NCI-H1417 treated with DMSO at 0.1 percent for 48 hours (cell line): Measurements from ENCODE around the gene CENPVL1.
"Not testable (repeated sequence)": the region's sequence is repeated elsewhere in the genome, so short reads cannot be mapped to it uniquely, and the experiment has no call there.

Experiments used
- DNase-seq: peaks from one replicate; lab custom pipeline; 2025; lab: John Stamatoyannopoulos, UW

The CENPVL1 gene

DNA sequence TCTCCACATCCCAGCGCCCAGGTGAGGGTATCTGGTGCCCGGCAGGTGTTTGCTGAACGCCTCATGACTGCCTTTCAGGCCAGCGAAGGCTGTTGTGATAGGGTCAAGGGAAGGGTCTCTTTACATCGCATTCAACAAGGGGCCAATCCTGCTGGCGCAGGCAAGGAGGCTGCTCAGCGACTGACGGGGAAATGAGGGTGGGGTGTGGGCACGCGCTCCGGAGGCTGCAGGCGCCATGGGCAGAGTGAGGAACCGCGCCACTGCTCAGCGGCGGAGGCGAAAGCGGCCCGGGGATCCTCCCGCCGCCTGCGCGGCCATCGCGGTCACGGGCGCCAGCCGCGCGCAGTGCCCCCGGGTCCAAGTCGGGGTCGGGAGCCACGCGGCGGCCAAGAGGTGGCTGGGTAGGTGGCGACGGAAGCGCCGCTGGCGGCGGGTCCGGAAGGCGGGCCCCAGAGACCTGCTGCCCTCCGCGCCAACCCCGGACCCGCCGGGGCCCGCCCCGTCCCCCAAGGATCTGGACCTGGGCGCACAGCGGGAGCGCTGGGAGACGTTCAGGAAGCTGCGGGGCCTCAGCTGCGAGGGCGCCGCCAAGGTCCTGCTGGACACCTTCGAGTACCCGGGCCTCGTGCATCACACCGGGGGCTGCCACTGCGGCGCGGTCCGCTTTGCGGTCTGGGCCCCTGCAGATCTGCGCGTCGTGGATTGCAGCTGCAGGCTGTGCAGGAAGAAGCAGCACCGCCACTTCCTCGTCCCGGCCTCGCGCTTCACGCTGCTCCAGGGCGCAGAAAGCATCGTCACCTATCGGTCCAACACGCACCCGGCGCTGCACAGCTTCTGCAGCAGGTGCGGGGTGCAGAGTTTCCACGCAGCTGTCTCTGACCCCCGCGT is at the start of gene CENPVL1:
CENPVL1 (plus strand) TSS at position 236 of the 888 bp plus-strand sequence; CDS start at position 236, 0 bp downstream.
- not testable (repeated sequence) for DNase-seq

DNA sequence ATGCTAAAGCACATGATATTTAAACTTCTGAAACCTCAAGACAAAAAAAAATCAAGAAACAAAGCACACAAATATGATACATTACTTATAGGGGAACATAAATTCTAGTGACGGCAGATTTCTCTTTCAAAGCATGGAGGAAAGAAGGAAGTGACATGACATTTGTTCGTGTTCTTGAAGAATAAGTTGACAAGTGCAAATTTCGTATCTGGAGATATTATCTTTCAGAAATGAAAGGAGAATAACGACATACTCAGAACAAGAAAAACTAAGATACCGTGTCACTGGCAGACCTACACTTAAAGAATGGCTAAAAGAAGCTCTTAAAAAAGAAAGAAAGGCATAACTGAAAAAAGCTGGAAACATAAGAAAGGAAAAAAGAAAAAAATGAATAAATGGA is 44.3 kb upstream of the CENPVL1 start:
- no peak for DNase-seq

DNA sequence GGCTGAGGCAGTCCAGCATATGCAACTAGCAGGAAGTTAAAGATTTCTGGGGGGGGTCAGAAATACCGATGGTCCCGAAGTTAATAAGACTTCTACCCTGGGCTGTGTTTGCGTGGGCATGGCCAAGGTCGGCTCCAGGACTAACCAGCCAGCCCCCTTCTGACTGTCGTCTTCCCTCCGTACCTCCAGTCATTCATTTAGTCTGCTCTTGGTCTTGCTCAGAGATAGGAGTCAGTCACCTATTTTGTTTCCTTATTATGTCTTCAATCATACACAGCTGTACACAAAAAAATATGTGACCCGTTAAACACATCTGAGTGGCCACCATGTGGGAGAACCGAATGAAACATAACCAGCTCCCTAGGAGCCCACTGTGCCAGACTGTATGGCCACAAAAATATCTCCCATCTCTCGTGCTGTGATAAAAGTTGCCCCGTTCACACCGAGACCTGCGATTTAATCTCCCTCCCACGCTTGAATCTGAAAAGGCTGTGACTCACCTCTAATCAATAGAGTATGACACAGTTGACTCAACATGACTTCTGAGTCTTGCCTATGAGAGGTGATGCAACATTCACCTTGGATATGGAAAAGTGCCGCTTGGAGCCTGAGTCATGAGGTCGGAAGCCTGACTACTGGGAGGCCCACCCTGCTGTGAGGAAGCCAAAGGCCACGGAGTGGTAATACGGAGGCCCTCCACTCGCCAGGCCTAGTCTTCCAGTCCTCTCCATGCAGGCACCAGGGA is 30.5 kb upstream of the CENPVL1 start:
- not testable (repeated sequence) for DNase-seq

DNA sequence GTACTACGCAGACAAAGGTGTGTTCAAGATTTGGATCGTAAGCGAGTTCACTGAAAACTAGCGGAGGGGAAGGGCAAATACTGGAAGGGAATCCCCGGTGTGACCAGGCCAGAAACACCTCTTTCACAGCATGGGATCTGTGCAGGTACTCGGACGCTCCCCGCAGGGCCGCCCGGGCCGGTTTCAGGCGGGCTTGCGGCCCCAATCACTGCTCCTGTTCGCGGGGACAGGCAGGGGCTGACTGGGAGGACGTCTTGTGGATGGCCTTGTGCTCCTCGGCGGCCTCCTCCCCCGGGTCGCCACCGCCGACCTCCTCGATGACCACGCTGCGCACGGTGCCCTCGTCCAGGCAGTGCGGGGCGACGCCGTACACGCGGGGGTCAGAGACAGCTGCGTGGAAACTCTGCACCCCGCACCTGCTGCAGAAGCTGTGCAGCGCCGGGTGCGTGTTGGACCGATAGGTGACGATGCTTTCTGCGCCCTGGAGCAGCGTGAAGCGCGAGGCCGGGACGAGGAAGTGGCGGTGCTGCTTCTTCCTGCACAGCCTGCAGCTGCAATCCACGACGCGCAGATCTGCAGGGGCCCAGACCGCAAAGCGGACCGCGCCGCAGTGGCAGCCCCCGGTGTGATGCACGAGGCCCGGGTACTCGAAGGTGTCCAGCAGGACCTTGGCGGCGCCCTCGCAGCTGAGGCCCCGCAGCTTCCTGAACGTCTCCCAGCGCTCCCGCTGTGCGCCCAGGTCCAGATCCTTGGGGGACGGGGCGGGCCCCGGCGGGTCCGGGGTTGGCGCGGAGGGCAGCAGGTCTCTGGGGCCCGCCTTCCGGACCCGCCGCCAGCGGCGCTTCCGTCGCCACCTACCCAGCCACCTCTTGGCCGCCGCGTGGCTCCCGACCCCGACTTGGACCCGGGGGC is 28.2 kb upstream of the CENPVL1 start:
- DNase-seq, result not testable (repeated sequence)

DNA sequence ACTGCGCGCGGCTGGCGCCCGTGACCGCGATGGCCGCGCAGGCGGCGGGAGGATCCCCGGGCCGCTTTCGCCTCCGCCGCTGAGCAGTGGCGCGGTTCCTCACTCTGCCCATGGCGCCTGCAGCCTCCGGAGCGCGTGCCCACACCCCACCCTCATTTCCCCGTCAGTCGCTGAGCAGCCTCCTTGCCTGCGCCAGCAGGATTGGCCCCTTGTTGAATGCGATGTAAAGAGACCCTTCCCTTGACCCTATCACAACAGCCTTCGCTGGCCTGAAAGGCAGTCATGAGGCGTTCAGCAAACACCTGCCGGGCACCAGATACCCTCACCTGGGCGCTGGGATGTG is 27.6 kb upstream of the CENPVL1 start, which contains the start of gene CENPVL2:
CENPVL2 (minus strand) TSS at position 112 of the 343 bp plus-strand sequence; CDS start at position 112, 0 bp downstream.
- DNase-seq, result not testable (repeated sequence)

DNA sequence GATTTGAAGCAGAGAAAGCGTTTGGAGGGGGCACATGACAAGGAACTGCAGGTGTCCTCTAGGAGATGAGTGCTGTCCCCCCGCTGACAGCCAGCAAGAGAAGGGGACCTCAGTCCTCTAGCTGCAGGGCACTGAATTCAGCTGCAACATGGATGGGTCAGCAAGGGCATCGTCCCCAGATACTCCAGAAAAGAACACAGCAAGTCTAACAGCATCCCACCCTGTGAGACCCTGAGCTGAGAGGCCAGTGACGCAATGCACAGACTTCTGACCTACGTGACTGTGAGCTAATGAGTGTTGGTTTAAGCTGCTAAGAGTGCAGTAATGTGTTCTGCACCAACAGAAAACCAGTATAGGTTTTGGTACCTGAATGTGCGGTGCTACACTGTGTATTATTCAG is 16.1 kb upstream of the CENPVL1 start:
- DNase-seq, result no peak

DNA sequence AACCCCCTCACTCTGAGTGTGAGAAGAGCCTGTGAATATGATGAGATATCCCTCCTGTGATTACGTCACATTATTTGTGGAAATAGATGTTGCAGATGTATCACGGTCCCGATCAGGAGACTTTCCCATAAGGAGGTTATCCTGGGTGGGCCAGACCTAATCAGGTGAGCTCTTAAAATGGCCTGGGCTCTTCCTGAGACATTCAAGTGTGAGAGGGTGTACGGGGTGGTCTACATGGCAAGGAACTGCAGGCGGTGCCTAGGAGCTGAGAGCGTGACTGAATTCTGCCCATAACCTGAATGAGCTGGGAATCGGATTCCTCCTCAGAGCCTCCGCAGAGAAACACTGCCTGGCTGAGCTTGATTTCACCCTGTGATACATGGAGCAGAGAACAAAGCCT is 12.9 kb upstream of the CENPVL1 start:
- no peak for DNase-seq

DNA sequence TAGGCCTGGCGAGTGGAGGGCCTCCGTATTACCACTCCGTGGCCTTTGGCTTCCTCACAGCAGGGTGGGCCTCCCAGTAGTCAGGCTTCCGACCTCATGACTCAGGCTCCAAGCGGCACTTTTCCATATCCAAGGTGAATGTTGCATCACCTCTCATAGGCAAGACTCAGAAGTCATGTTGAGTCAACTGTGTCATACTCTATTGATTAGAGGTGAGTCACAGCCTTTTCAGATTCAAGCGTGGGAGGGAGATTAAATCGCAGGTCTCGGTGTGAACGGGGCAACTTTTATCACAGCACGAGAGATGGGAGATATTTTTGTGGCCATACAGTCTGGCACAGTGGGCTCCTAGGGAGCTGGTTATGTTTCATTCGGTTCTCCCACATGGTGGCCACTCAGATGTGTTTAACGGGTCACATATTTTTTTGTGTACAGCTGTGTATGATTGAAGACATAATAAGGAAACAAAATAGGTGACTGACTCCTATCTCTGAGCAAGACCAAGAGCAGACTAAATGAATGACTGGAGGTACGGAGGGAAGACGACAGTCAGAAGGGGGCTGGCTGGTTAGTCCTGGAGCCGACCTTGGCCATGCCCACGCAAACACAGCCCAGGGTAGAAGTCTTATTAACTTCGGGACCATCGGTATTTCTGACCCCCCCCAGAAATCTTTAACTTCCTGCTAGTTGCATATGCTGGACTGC is 2.8 kb downstream of the CENPVL1 start:
- not testable (repeated sequence) for DNase-seq

DNA sequence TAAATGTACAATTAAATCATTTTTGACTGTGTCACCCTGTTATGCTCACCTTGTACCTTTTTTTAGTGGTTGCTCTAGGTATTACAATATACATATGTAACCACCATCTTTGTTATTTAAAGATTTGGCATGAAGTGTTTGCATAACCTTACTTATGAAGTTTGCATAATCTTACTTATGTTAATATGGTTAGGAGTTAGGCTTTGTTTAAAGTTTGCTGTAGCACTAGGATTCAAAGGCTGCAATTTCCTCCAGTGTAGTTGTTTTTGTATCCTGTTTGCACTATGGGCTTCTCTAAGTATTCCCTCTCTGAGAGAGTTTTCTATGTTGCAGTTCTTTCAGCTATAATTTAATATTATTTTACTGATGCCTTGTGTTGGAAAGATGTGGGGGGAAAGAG is 17.9 kb downstream of the CENPVL1 start:
- no peak for DNase-seq

DNA sequence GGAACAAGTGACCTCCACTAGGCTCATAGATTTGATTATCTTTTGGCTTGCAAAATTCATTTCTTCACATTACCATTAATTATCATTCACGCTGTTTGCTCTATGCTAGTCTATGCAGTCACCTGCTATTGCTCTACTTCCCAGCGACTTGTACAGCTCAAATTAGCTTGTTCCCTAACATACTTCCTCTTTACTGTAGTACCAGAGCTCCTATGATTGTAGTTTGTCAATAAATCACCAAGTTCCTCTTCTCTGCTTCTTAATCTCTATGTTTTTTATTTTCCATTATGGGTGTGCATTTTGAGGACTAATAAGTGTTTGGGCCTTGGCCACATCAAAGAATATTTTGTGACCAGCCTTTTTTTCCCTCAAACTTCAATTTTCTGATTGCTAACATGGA is 26.8 kb downstream of the CENPVL1 start:
- DNase-seq, result no peak

DNA sequence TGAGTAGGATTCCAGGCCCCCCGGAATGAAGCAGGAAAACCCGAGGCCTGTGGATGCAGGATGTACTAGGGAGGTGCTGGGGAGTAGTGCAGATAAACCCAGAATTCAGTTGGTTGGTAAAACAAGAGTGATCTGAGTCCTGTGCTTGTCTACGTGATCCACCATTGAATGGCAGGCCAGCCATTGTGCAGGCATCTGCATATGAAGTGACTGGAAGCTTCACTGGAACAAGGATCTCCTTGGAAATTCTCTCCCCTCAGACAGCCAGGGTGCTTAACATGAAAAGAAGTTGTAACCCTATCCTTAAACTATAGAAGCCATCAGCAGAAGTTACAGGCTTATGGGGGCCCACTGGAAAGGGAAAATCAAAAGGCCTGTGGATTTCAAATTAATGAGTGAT is 32.3 kb downstream of the CENPVL1 start:
- DNase-seq, result no peak

DNA sequence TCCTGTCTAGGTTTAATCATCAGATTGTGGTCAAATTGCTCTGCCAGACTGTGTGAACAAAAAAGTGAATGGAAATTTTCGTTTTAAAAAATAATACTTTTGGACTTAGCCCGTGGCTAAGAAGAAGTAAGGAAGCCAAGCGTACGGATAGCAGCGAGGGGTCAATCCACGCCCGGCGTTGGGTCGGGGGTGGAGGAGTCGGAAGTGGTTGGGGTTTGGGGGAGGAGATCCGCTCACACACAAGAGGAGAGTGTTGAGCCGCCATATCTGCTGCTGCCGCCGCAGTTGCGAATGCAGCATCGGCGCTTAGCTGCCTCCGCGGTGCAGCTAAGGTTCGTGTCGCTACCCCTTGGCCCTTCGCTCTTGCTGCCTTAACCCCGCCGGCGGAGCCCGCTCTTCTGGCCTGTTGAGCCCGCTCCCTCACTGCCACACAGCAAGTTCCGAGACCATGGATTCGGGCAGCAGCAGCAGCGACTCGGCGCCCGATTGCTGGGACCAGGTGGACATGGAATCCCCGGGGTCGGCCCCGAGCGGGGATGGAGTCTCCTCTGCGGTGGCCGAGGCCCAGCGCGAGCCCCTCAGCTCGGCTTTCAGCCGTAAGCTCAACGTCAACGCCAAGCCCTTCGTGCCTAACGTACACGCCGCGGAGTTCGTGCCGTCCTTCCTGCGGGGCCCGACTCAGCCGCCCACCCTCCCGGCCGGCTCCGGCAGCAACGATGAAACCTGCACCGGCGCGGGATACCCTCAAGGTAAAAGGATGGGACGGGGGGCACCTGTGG is 33.1 kb downstream of the CENPVL1 start, which contains the start of gene GSPT2:
GSPT2 (plus strand) TSS at position 264 of the 779 bp plus-strand sequence; CDS start at position 449, 185 bp downstream.
- DNase-seq, result peak; percentile 59

DNA sequence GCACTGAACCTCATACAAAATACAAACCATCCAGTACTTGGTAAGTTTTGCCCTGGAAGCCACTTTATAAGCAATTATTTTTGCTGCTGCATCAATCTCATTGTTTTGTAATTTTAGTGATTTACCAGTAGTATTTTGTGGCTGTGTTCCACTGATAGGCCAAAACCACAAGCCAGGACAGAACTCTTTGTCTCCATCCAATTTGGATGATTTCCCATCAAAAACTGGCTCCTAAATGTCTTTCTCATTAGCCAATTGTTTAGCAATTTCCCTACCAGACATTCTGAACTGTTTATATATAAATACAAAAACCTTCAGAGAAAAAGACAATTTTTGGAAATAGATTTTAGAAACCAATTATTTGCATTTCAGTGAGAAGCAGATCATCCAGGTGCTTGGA is 37.4 kb downstream of the CENPVL1 start:
- no peak for DNase-seq

DNA sequence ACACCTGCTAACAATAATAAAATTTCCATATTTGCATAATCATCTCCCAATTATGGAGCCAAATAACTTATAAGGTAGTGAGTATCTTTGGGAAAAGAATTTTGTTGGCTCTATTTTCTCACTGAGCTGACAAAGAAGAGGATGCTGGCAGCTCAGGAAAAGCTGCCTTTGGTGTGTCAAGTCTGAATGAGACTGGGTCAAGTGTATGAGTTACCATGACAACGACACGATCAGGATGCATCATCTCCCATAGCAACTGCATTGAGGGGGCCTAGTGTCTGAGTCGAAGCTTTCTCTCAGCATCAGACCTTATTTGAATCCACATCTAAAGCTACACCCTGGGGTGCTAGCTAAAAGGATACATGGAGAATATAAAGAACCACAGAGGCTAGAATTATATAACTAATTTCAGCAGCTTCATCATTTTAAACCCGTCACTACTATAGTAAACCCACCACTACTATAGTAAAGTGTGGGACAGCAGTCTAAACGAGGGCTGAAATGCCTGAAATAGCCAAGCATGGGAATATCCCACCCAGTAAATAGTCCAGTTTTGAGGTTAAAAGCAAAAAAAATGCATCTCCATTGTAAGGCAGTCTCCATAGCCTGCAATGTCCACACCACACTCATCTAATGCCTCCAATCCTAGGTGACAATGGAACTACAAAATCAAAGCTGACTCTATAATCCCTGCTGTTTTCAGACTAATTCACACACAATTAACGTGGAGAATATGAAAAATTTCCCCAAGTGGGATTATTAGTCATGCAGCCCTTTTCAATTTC is 48.9 kb downstream of the CENPVL1 start:
- DNase-seq, result peak; percentile 70

DNA sequence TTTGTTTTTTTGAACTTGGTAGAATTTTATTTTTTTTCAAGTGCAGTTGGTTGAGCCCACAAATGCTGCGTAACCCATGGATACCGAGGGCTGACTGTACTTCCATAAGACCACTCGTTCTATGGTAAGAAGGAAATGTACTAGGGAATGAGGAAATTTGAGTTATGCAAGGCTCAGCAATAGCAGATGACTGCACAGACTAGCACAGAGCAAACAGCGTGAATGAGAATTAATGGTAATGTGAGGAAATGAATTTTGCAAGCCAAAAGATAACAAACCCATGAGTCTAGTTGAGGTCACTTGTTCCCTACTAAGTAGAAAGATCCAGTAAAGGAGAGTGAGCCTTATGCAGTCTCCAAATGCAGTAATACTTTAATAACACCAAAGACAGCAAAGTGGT is 50.3 kb downstream of the CENPVL1 start:
- no peak for DNase-seq
